HCT116 (cell line): ENCODE data around the gene SLC35F3.

Source experiments
- ATF3 ChIP-seq: IDR thresholded peaks from 2 replicates; pipeline ENCODE4 v1.6.1; 2012
- CBX3 ChIP-seq: IDR thresholded peaks from 2 replicates; pipeline ENCODE4 v1.6.1; 2012; ENCODE audit warnings: low read depth
- CEBPB ChIP-seq: IDR thresholded peaks from 2 replicates; pipeline ENCODE4 v1.6.1; 2012; ENCODE audit warnings: low read depth
- CTCF ChIP-seq, 3 experiments: fragments of 200-600 bp in 1 of 3; sonication (generic) in 1 of 3; IDR thresholded peaks in 2 of 3; conservative IDR thresholded peaks in 1 of 3; 2 replicates each; pipeline ENCODE4 v1.5.1; 2012 to 2017; ENCODE audit warnings: low read depth in 2 of 3, low read length in 2 of 3, antibody characterized with exemption in 1 of 3, borderline replicate concordance in 1 of 3, control low read depth in 1 of 3, mild to moderate bottlenecking in 1 of 3, mixed read lengths in 1 of 3, mixed run types in 1 of 3, moderate library complexity in 1 of 3; ENCODE audit not compliant: insufficient read depth in 1 of 3
- JUND ChIP-seq: IDR thresholded peaks from 2 replicates; pipeline ENCODE4 v1.6.1; 2012
- MAX ChIP-seq: IDR thresholded peaks from 2 replicates; pipeline ENCODE4 v1.6.1; 2012
- POLR2A ChIP-seq: IDR thresholded peaks from 2 replicates; pipeline ENCODE4 v1.7.0; 2011; ENCODE audit warnings: borderline replicate concordance; ENCODE audit not compliant: insufficient read depth, insufficient read length; ENCODE audit errors: extremely low read depth
- POLR2AphosphoS5 ChIP-seq: IDR thresholded peaks from 2 replicates; pipeline ENCODE4 v1.6.1; 2011; ENCODE audit warnings: mild to moderate bottlenecking, low read depth, low read length, moderate library complexity
- ZNF274 ChIP-seq: fragments of 200-500 bp; sonication (Bioruptor generic); IDR thresholded peaks from 2 replicates; pipeline ENCODE4 v1.6.1; 2014; ENCODE audit warnings: mild to moderate bottlenecking, low read depth, low read length, inconsistent platforms

GRCh38 chr1:234222561-234223280, 318.2 kb downstream of the SLC35F3 start:
- no peak for TF ChIP-seq ATF3
- no peak for TF ChIP-seq CTCF (IDR thresholded peaks at IDR 0.05 in 2 of 3, conservative IDR thresholded peaks at IDR 0.05 in 1 of 3; ENCODE audit: borderline replicate concordance in 1 of 3, insufficient read depth in 1 of 3, low read depth in 2 of 3, low read length in 2 of 3)
- no peak for TF ChIP-seq POLR2A
- no peak for TF ChIP-seq CBX3
- TF ChIP-seq MAX, result no peak
- no peak for TF ChIP-seq ZNF274
- TF ChIP-seq CEBPB, result no peak
- no peak for TF ChIP-seq POLR2AphosphoS5
- TF ChIP-seq JUND, result no peak
